HepG2 (cell line): ENCODE data around the gene TSPAN18. TPM values are rescaled to one million over a fixed set of nuclear protein-coding genes. Genes with fewer than 3 reads are reported as not detected.

ENCODE experiments used
- ATAC-seq: fragments of 200-7000 bp; cut with Tn5 transposase; 3 replicates; pipeline ENCODE4 v1.9.1; 2020; ENCODE audit warnings: mild to moderate bottlenecking, moderate library complexity
- BruUV-seq: library from RNA; stranded (reverse); fragments of 400-500 nt; replicated peaks from 2 replicates; lab custom pipeline; 2021; lab: Mats Ljungman, UMichigan
- CTCF ChIA-PET: fragments of 300-600 bp; formaldehyde crosslinking; extraction: SDS; loops from one replicate; lab custom pipeline; 2021; ENCODE audit warnings: low total read pairs, inconsistent platforms, low intra/inter-chr PET ratio; lab: Yijun Ruan, JAX
- POLR2A ChIA-PET: fragments of 350-600 bp; sonication (Branson Sonifier 250); formaldehyde crosslinking; loops from one replicate; lab custom pipeline; 2020; ENCODE audit warnings: antibody characterized with exemption, inconsistent platforms; lab: Yijun Ruan, JAX
- DNase-seq: peaks from one replicate; pipeline ENCODE4 v3.0.0-alpha.2; 2015; ENCODE audit warnings: low spot score
- FAIRE-seq: peaks from 3 replicates; lab custom pipeline; 2011; peaks lifted over from hg19 to GRCh38; lab: Jason Lieb, UNC
- H2AFZ ChIP-seq: one replicate; pipeline ENCODE4 v1.6.1; 2011; ENCODE audit warnings: low read length, inconsistent platforms
- H3K27ac ChIP-seq: fragments of 300-600 bp; 3 replicates; pipeline ENCODE4 v1.8.0; 2011; ENCODE audit warnings: mixed run types, mild to moderate bottlenecking, mixed read lengths, low read length, inconsistent platforms; ENCODE audit not compliant: insufficient read depth; ENCODE audit errors: extremely low read length
- H3K27me3 ChIP-seq, 2 experiments: fragments of 200-600 bp in 1 of 2; 2 replicates in 1 of 2; 3 replicates in 1 of 2; pipeline versions ENCODE4 v1.6.0 to v1.8.0; 2011; ENCODE audit warnings: low read length in 2 of 2, mild to moderate bottlenecking in 2 of 2, moderate library complexity in 2 of 2, inconsistent platforms in 1 of 2; ENCODE audit not compliant: insufficient read depth in 2 of 2, control insufficient read depth in 1 of 2
- H3K36me3 ChIP-seq, 2 experiments: fragments of 200-600 bp in 1 of 2; replicated peaks in 1 of 2; 2 replicates in 1 of 2; 3 replicates in 1 of 2; pipeline versions ENCODE4 v1.5.1 to v1.8.0; 2011; ENCODE audit warnings: low read length in 2 of 2, inconsistent platforms in 1 of 2; ENCODE audit not compliant: insufficient read depth in 2 of 2, control insufficient read depth in 1 of 2
- H3K4me1 ChIP-seq: 2 replicates; pipeline ENCODE4 v1.5.1; 2012; ENCODE audit warnings: low read length, inconsistent platforms; ENCODE audit not compliant: insufficient read depth
- H3K4me2 ChIP-seq: 2 replicates; pipeline ENCODE4 v1.6.0; 2011; ENCODE audit warnings: low read depth, low read length, inconsistent platforms
- H3K4me3 ChIP-seq, 3 experiments: fragments of 200-600 bp in 1 of 3; sonication (generic), shearing (Covaris generic) in 1 of 3; replicated peaks in 1 of 3; 2 replicates each; pipeline ENCODE4 v1.5.1; 2011 to 2016; ENCODE audit warnings: low read length in 3 of 3, inconsistent platforms in 2 of 3, low read depth in 2 of 3, mild to moderate bottlenecking in 2 of 3, control low read depth in 1 of 3, mixed read lengths in 1 of 3; ENCODE audit not compliant: insufficient read depth in 1 of 3
- H3K79me2 ChIP-seq: one replicate; pipeline ENCODE4 v1.6.1; 2011; ENCODE audit warnings: low read length, inconsistent platforms; ENCODE audit not compliant: insufficient read depth
- H3K9ac ChIP-seq: 2 replicates; pipeline ENCODE4 v1.6.0; 2011; ENCODE audit warnings: mild to moderate bottlenecking, low read depth, low read length, inconsistent platforms; ENCODE audit not compliant: insufficient read depth
- H3K9me3 ChIP-seq: 2 replicates; pipeline ENCODE4 v1.5.1; 2012; ENCODE audit warnings: mild to moderate bottlenecking, low read length
- H4K20me1 ChIP-seq: 2 replicates; pipeline ENCODE4 v1.6.0; 2011; ENCODE audit warnings: inconsistent platforms, mild to moderate bottlenecking, low read length, moderate library complexity; ENCODE audit not compliant: insufficient read depth
- DMAP1 ChIP-seq: IDR thresholded peaks from 2 replicates; pipeline ENCODE4 v1.6.1; 2016
- RCOR2 ChIP-seq: IDR thresholded peaks from 2 replicates; pipeline ENCODE4 v1.6.1; 2016; ENCODE audit warnings: missing biosample characterization, missing genetic modification reagents
- SMAD9 ChIP-seq: sonication (generic); formaldehyde crosslinking; IDR thresholded peaks from 2 replicates; pipeline ENCODE4 v1.5.1; 2020; ENCODE audit warnings: mild to moderate bottlenecking, missing genetic modification reagents
- SRSF4 ChIP-seq: fragments of 200-400 bp; formaldehyde crosslinking; IDR thresholded peaks from one replicate; pipeline ENCODE4 v1.6.1; 2018; ENCODE audit warnings: mild to moderate bottlenecking, low read depth, low read length, moderate library complexity; ENCODE audit not compliant: poor library complexity, severe bottlenecking
- TOPORS ChIP-seq: sonication (generic); formaldehyde crosslinking; IDR thresholded peaks from 2 replicates; pipeline ENCODE4 v1.8.0; 2023; ENCODE audit warnings: mild to moderate bottlenecking, missing genetic modification reagents
- ZNF274 ChIP-seq: sonication (generic); formaldehyde crosslinking; IDR thresholded peaks from 2 replicates; pipeline ENCODE4 v1.5.1; 2020; ENCODE audit warnings: mild to moderate bottlenecking, missing genetic modification reagents
- ZNF570 ChIP-seq: sonication (generic); formaldehyde crosslinking; IDR thresholded peaks from 2 replicates; pipeline ENCODE4 v1.4.0; 2020; ENCODE audit warnings: mild to moderate bottlenecking, missing genetic modification reagents, borderline replicate concordance
- WGBS: methylation state at CpG from one replicate; pipeline ENCODE4 v1.1.6; 2017; ENCODE audit warnings: low lambda C conversion rate; 5-methylcytosine and 5-hydroxymethylcytosine counted together
- in situ Hi-C: cut with HindIII; loops from 2 replicates; pipeline ENCODE4 v1.10.0; 2017; ENCODE audit warnings: low pct_unique_long_range_greater_than_20kb; ENCODE audit not compliant: extremely low pct_ligation_motif_present
- intact Hi-C: fragments of 100-400 bp; cut with micrococcal nuclease; formaldehyde crosslinking; loops from one replicate; pipeline ENCODE4 v1.10.0; 2022; ENCODE audit not compliant: unreplicated experiment
- polyA plus RNA-seq, 8 experiments: library from polyadenylated mRNA; depleted of rRNA in 3 of 8; stranded (reverse) in 7 of 8; unstranded in 1 of 8; fragments of >200 nt; fragmentation: Illumina TruSeq in 4 of 8; extraction: Trizol in 4 of 8; gene quantifications; 2 replicates each; pipeline versions ENCODE4 v1.2.1 to v1.2.3, GENCODE V29; 2011 to 2016; ENCODE audit warnings: low read depth in 4 of 8, missing spikeins in 1 of 8, mixed read lengths in 1 of 8; ENCODE audit not compliant: insufficient read depth in 1 of 8
- total RNA-seq, 5 experiments: library from RNA; depleted of rRNA; stranded (reverse); fragments of >200 nt; fragmentation: Illumina TruSeq; extraction: Trizol; gene quantifications; 2 replicates each; pipeline ENCODE4 v1.2.3, GENCODE V29; 2016; ENCODE audit warnings: low read depth in 1 of 5
- TF ChIP-seq, protein P1 (sequence below): sonication (generic); formaldehyde crosslinking; IDR thresholded peaks from 2 replicates; pipeline ENCODE4 v1.4.0; 2020; ENCODE audit warnings: missing genetic modification reagents
- TF ChIP-seq, protein P2 (sequence below): sonication (generic); formaldehyde crosslinking; IDR thresholded peaks from 2 replicates; pipeline ENCODE4 v1.5.1; 2020; ENCODE audit warnings: missing genetic modification reagents, mild to moderate bottlenecking, borderline replicate concordance
- TF ChIP-seq, protein P3 (sequence below): sonication (generic); formaldehyde crosslinking; IDR thresholded peaks from 2 replicates; pipeline ENCODE4 v1.4.0; 2020; ENCODE audit warnings: mild to moderate bottlenecking, missing genetic modification reagents
- TF ChIP-seq, protein P4 (sequence below): sonication (generic); formaldehyde crosslinking; IDR thresholded peaks from 2 replicates; pipeline ENCODE4 v1.8.1; 2023; ENCODE audit warnings: missing genetic modification reagents, mild to moderate bottlenecking, borderline replicate concordance

Gene TSPAN18
- total and polyA plus RNA-seq, 2 of the 13 experiments (the other 11 are each of a cell fraction or from before 2014, with no cell fraction given), result not detected

DNA sequence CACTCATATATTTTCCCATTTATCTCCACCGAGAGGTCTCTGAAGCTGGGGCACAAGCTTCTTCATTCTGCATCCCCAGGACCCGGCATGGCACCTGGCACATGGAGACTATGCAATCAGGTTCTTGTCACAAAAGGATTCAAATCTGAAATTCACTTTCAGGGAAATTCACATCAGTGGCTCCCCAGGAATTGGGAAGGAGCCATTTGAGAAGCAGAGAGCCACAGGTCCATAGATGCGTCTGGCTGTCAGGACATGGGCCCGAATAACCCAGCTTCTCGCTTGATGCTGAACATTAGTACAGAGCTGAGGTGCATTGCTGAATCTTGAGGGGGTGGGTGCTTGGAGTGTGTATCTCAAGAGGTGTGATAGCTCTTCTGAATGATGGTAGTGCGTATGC, 82.5 kb downstream of the TSPAN18 start:
- no peaks in the 10 kb centered on the region for H3K27me3 ChIP-seq
- in situ Hi-C loops (no loop called here), intact Hi-C loops (no loop called here)
- no peak overlapping the region for H3K4me3 ChIP-seq
- no peak for ATAC-seq
- TF ChIP-seq SMAD9 (CRISPR knock-in tag), result no peak
- TF ChIP-seq RCOR2 (CRISPR knock-in tag), result no peak
- TF ChIP-seq, protein P1, sequence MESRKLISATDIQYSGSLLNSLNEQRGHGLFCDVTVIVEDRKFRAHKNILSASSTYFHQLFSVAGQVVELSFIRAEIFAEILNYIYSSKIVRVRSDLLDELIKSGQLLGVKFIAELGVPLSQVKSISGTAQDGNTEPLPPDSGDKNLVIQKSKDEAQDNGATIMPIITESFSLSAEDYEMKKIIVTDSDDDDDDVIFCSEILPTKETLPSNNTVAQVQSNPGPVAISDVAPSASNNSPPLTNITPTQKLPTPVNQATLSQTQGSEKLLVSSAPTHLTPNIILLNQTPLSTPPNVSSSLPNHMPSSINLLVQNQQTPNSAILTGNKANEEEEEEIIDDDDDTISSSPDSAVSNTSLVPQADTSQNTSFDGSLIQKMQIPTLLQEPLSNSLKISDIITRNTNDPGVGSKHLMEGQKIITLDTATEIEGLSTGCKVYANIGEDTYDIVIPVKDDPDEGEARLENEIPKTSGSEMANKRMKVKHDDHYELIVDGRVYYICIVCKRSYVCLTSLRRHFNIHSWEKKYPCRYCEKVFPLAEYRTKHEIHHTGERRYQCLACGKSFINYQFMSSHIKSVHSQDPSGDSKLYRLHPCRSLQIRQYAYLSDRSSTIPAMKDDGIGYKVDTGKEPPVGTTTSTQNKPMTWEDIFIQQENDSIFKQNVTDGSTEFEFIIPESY (CRISPR knock-in tag), result no peak
- TF ChIP-seq, protein P2, sequence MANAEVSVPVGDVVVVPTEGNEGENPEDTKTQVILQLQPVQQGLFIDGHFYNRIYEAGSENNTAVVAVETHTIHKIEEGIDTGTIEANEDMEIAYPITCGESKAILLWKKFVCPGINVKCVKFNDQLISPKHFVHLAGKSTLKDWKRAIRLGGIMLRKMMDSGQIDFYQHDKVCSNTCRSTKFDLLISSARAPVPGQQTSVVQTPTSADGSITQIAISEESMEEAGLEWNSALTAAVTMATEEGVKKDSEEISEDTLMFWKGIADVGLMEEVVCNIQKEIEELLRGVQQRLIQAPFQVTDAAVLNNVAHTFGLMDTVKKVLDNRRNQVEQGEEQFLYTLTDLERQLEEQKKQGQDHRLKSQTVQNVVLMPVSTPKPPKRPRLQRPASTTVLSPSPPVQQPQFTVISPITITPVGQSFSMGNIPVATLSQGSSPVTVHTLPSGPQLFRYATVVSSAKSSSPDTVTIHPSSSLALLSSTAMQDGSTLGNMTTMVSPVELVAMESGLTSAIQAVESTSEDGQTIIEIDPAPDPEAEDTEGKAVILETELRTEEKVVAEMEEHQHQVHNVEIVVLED (CRISPR knock-in tag), result no peak
- TF ChIP-seq, protein P3, sequence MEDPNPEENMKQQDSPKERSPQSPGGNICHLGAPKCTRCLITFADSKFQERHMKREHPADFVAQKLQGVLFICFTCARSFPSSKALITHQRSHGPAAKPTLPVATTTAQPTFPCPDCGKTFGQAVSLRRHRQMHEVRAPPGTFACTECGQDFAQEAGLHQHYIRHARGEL (CRISPR knock-in tag), result no peak
- TF ChIP-seq ZNF570, result no peak
- TF ChIP-seq ZNF274, result no peak
- TF ChIP-seq SRSF4, result no peak
- no peak for TF ChIP-seq TOPORS (CRISPR knock-in tag)
- TF ChIP-seq DMAP1 (CRISPR knock-in tag), result no peak
- TF ChIP-seq, protein P4, sequence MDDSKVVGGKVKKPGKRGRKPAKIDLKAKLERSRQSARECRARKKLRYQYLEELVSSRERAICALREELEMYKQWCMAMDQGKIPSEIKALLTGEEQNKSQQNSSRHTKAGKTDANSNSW (CRISPR knock-in tag), result no peak
- TF ChIP-seq, all 625 proteins: peak for 0
- Histone ChIP-seq H3K9me3 (no peaks in the 10 kb centered on the region), H3K4me1 (no peaks in the 10 kb centered on the region), H4K20me1 (no peaks in the 10 kb centered on the region), H3K79me2 (no peaks in the 10 kb centered on the region), H3K36me3 (no peaks in the 10 kb centered on the region), H3K27ac (no peak overlapping the region), H3K4me2 (no peak overlapping the region), H3K9ac (no peak overlapping the region), H2AFZ (no peak overlapping the region)
- DNase-seq, result no peak
- 63% methylated on average over 2 of the region's 6 CpGs for WGBS
- ChIA-PET CTCF (no interaction called here), POLR2A (no interaction called here)
- no peak for FAIRE-seq
- no TSS peak for BruUV-seq
